CD4-positive, alpha-beta T cell (primary cell): ENCODE results near the gene PSMA5. TPM values are rescaled to one million over a fixed set of nuclear protein-coding genes. Genes with fewer than 3 reads are reported as not detected.

ENCODE experiments used
- ATAC-seq: fragments of 200-7000 bp; cut with Tn5 transposase; one replicate; pipeline ENCODE4 v1.10.0; 2022; ENCODE audit warnings: mild to moderate bottlenecking; ENCODE audit not compliant: poor library complexity
- CTCF ChIA-PET: fragments of 350-600 bp; sonication (Branson Sonifier 250); formaldehyde crosslinking; loops from one replicate; lab custom pipeline; 2021; ENCODE audit warnings: antibody characterized with exemption, inconsistent platforms; lab: Charles Lee
- POLR2A ChIA-PET: fragments of 350-600 bp; sonication (Branson Sonifier 250); formaldehyde crosslinking; loops from one replicate; lab custom pipeline; 2021; ENCODE audit warnings: antibody characterized with exemption, inconsistent platforms; lab: Charles Lee
- DNase-seq, 14 experiments: peaks; one replicate each; pipeline ENCODE4 v3.0.0-alpha.2; 2013 to 2020; ENCODE audit warnings: mixed read lengths in 2 of 14
- H3K27ac ChIP-seq, 2 donors: one replicate each; pipeline versions ENCODE4 v1.5.1 to v1.7.0; 2013; ENCODE audit warnings: low read length in 2 of 2, low read depth in 1 of 2, mild to moderate bottlenecking in 1 of 2
- H3K27me3 ChIP-seq, 2 experiments: 1 replicate in 1 of 2; 2 replicates in 1 of 2; pipeline versions ENCODE4 v1.6.1 to v1.7.0; 2013; ENCODE audit warnings: low read length in 2 of 2, control low read depth in 1 of 2, mild to moderate bottlenecking in 1 of 2, moderate library complexity in 1 of 2; ENCODE audit not compliant: insufficient read depth in 2 of 2, control insufficient read depth in 1 of 2
- H3K36me3 ChIP-seq: one replicate; pipeline ENCODE4 v1.6.1; 2013; ENCODE audit warnings: low read length, control low read depth; ENCODE audit not compliant: insufficient read depth
- H3K4me1 ChIP-seq: one replicate; pipeline ENCODE4 v1.6.1; 2013; ENCODE audit warnings: low read length, control low read depth; ENCODE audit not compliant: insufficient read depth
- H3K4me3 ChIP-seq: one replicate; pipeline ENCODE4 v1.5.1; 2013; ENCODE audit warnings: mild to moderate bottlenecking, low read length, moderate library complexity
- H3K9me3 ChIP-seq, 2 experiments: 1 replicate in 1 of 2; 2 replicates in 1 of 2; pipeline versions ENCODE4 v1.6.1 to v1.7.0; 2013; ENCODE audit warnings: low read length in 2 of 2, mild to moderate bottlenecking in 2 of 2, control low read depth in 1 of 2, moderate library complexity in 1 of 2; ENCODE audit not compliant: control insufficient read depth in 1 of 2, insufficient read depth in 1 of 2
- H3K27ac Mint-ChIP-seq: one replicate; pipeline ENCODE4 v1.8.0; 2020; ENCODE audit warnings: mixed read lengths
- H3K27me3 Mint-ChIP-seq: one replicate; pipeline ENCODE4 v1.8.0; 2021; ENCODE audit warnings: mixed read lengths
- H3K36me3 Mint-ChIP-seq: one replicate; pipeline ENCODE4 v1.8.0; 2021; ENCODE audit warnings: low read depth, mixed read lengths
- H3K4me1 Mint-ChIP-seq: one replicate; pipeline ENCODE4 v1.8.0; 2021; ENCODE audit warnings: low read depth, mixed read lengths
- H3K4me3 Mint-ChIP-seq: one replicate; pipeline ENCODE4 v1.8.0; 2020; ENCODE audit warnings: mild to moderate bottlenecking, mixed read lengths
- H3K9me3 Mint-ChIP-seq: one replicate; pipeline ENCODE4 v1.8.0; 2020; ENCODE audit warnings: mixed read lengths
- CTCF ChIP-seq: fragments of 200-600 bp; IDR thresholded peaks from one replicate; pipeline ENCODE4 v1.8.0; 2022; ENCODE audit warnings: antibody characterized with exemption, mild to moderate bottlenecking
- intact Hi-C, 2 experiments: fragments of 100-400 bp; cut with DNase I in 1 of 2; cut with micrococcal nuclease in 1 of 2; formaldehyde crosslinking; loops; one replicate each; pipeline versions ENCODE4 v1.15.1 to v1.9.0; 2023 to 2025; cut with DNase I, micrococcal nuclease
- total RNA-seq, 174 experiments: library from RNA in 2 of 174; stranded (reverse) in 2 of 174; gene quantifications; one replicate each; pipeline ENCODE4 v1.2.3 and lab custom pipeline; 2021 to 2026

The PSMA5 gene
- total RNA-seq, 2 experiments from 2014 or later = 29.8 to 33.8 TPM

DNA sequence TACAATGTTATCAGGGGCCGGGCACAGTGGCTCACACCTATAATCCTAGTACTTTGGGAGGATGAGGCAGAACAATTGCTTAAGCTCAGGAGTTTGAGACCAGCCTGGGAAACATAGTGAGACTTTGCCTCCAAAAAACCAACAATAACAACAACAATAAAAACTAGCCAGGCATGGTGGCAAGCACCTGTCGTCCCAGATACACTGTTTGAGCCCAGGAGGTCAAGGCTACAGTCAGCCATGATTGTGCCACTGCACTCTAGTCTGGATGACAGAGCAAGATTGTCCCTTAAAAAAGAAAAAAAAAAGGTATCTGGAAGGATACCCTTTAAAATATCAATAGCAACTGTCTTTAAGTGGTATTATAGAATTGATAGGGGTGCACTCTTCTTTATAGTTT is 44.7 kb downstream of the PSMA5 start:
- intact Hi-C loops = no loop called here
- H3K4me1 ChIP-seq = no peaks in the 10 kb centered on the region
- H3K36me3 Mint-ChIP-seq = no peaks in the 10 kb centered on the region
- H3K4me3 Mint-ChIP-seq = no peak overlapping the region
- no peak for ATAC-seq
- CTCF ChIA-PET = no interaction called here
- POLR2A ChIA-PET = no interaction called here
- no peak overlapping the region for H3K27ac ChIP-seq
- H3K27me3 ChIP-seq = no peaks in the 10 kb centered on the region
- no peaks in the 10 kb centered on the region for H3K36me3 ChIP-seq
- H3K9me3 ChIP-seq = no peaks in the 10 kb centered on the region
- no peak for DNase-seq
- no peaks in the 10 kb centered on the region for H3K9me3 Mint-ChIP-seq
- no peak for TF ChIP-seq CTCF
- no peak overlapping the region for H3K27ac Mint-ChIP-seq
- H3K27me3 Mint-ChIP-seq = no peaks in the 10 kb centered on the region
- H3K4me1 Mint-ChIP-seq = no peaks in the 10 kb centered on the region
- no peak overlapping the region for H3K4me3 ChIP-seq

GRCh38 chr1:109379907-109380306 is 46.3 kb downstream of the PSMA5 start:
- Mint-ChIP-seq H3K27ac (no peak overlapping the region), H3K4me1 (no peaks in the 10 kb centered on the region)
- POLR2A ChIA-PET = no interaction called here

GRCh38 chr1:109379422-109379821 is 46.8 kb downstream of the PSMA5 start:
- Mint-ChIP-seq H3K27me3 (no peaks in the 10 kb centered on the region), H3K36me3 (no peaks in the 10 kb centered on the region), H3K4me1 (no peaks in the 10 kb centered on the region), H3K9me3 (no peaks in the 10 kb centered on the region), H3K4me3 (no peak overlapping the region), H3K27ac (no peak overlapping the region)
- Histone ChIP-seq H3K4me3 (no peak overlapping the region), H3K27ac (no peak overlapping the region), H3K27me3 (no peaks in the 10 kb centered on the region), H3K36me3 (no peaks in the 10 kb centered on the region), H3K9me3 (no peaks in the 10 kb centered on the region), H3K4me1 (no peaks in the 10 kb centered on the region)
- intact Hi-C loops = no loop called here
- ChIA-PET POLR2A (no interaction called here), CTCF (interaction anchor here (1.6 kb wide), 1 partner anchor 19 kb away, joined by 4 read pairs; the partner anchor contains the start of gene SORT1)
- TF ChIP-seq CTCF = no peak
- ATAC-seq (no peak), DNase-seq (no peak)

More at GRCh38 chr1:109379907-109380306, 46.3 kb downstream of the PSMA5 start:
- no peak overlapping the region for H3K4me3 Mint-ChIP-seq
- no peaks in the 10 kb centered on the region for H3K27me3 Mint-ChIP-seq
- H3K36me3 Mint-ChIP-seq = no peaks in the 10 kb centered on the region
- ATAC-seq (no peak), DNase-seq (no peak)
- intact Hi-C loops = no loop called here
- TF ChIP-seq CTCF = no peak
- CTCF ChIA-PET = interaction anchor here (1.2 to 1.6 kb wide), 2 partner anchors 18 to 120 kb away, joined by 4 read pairs; partner anchors contain the start of gene SORT1
- Histone ChIP-seq H3K27me3 (no peaks in the 10 kb centered on the region), H3K4me3 (no peak overlapping the region), H3K36me3 (no peaks in the 10 kb centered on the region), H3K27ac (no peak overlapping the region), H3K4me1 (no peaks in the 10 kb centered on the region), H3K9me3 (no peaks in the 10 kb centered on the region)
- no peaks in the 10 kb centered on the region for H3K9me3 Mint-ChIP-seq
